GM12878 (cell line): ENCODE measurements around the gene BMAL1. TPM values are rescaled to one million over a fixed set of nuclear protein-coding genes. Genes with fewer than 3 reads are reported as not detected.

Experiments
- CBFB ChIP-seq: IDR thresholded peaks from 2 replicates; pipeline ENCODE4 v1.6.1; 2016; ENCODE audit warnings: antibody characterized with exemption, low read depth
- polyA plus RNA-seq, 11 experiments: library from polyadenylated mRNA; depleted of rRNA in 4 of 11; unstranded in 6 of 11; stranded (reverse) in 5 of 11; fragments of >200 nt; fragmentation: Nextera tagmentation in 4 of 11; fragmentation: Illumina TruSeq in 1 of 11; extraction: Ambion mirVana in 4 of 11; extraction: Trizol in 1 of 11; gene quantifications; 1 replicate in 1 of 11; 2 replicates in 10 of 11; pipeline versions ENCODE4 v1.2.1 to v1.2.3, GENCODE V29; 2011 to 2016; ENCODE audit warnings: inconsistent platforms in 2 of 11, missing spikeins in 2 of 11, low read depth in 1 of 11
- total RNA-seq, 4 experiments: library from RNA; depleted of rRNA in 3 of 4; stranded (reverse); fragments of >200 nt in 3 of 4; fragmentation: Illumina TruSeq in 1 of 4; extraction: Trizol in 1 of 4; gene quantifications; 2 replicates each; pipeline versions ENCODE4 v1.2.1 to v1.2.3, GENCODE V29; 2013 to 2021
- TF ChIP-seq, protein P1 (sequence below): IDR thresholded peaks from 2 replicates; pipeline ENCODE4 v1.6.1; 2012; ENCODE audit warnings: improper control_type of control experiment, low read depth, low read length; ENCODE audit not compliant: insufficient replicate concordance
- TF ChIP-seq, protein P2 (sequence below): IDR thresholded peaks from 2 replicates; pipeline ENCODE4 v1.6.1; 2012; ENCODE audit warnings: mild to moderate bottlenecking, low read depth, low read length

BMAL1 gene
- total and polyA plus RNA-seq, 10 of the 15 experiments (the other 5 are each of a cell fraction or from before 2014, with no cell fraction given) = 3.5 to 40.6 (median 13.6) TPM

DNA sequence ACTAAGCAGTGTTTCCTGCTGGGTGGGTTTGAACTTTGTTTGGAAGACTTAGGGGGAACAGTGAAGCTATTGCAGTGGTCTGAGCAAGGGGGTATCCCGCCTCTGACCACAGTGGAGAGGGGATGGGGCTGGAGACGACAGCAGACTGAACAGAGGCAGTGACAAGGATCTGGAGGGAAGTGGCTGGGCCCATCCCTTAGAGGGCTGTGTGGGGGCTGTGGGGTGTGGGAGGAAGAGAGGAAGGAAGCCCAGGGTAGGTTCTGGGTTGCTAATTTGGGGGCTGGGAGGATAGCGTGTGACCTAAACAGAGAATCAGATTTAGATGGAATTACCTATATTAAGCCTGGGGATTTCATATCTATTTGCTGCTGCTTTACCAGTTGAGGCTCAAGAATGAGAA is 70.7 kb downstream of the BMAL1 start (continued):
- TF ChIP-seq, protein P1, sequence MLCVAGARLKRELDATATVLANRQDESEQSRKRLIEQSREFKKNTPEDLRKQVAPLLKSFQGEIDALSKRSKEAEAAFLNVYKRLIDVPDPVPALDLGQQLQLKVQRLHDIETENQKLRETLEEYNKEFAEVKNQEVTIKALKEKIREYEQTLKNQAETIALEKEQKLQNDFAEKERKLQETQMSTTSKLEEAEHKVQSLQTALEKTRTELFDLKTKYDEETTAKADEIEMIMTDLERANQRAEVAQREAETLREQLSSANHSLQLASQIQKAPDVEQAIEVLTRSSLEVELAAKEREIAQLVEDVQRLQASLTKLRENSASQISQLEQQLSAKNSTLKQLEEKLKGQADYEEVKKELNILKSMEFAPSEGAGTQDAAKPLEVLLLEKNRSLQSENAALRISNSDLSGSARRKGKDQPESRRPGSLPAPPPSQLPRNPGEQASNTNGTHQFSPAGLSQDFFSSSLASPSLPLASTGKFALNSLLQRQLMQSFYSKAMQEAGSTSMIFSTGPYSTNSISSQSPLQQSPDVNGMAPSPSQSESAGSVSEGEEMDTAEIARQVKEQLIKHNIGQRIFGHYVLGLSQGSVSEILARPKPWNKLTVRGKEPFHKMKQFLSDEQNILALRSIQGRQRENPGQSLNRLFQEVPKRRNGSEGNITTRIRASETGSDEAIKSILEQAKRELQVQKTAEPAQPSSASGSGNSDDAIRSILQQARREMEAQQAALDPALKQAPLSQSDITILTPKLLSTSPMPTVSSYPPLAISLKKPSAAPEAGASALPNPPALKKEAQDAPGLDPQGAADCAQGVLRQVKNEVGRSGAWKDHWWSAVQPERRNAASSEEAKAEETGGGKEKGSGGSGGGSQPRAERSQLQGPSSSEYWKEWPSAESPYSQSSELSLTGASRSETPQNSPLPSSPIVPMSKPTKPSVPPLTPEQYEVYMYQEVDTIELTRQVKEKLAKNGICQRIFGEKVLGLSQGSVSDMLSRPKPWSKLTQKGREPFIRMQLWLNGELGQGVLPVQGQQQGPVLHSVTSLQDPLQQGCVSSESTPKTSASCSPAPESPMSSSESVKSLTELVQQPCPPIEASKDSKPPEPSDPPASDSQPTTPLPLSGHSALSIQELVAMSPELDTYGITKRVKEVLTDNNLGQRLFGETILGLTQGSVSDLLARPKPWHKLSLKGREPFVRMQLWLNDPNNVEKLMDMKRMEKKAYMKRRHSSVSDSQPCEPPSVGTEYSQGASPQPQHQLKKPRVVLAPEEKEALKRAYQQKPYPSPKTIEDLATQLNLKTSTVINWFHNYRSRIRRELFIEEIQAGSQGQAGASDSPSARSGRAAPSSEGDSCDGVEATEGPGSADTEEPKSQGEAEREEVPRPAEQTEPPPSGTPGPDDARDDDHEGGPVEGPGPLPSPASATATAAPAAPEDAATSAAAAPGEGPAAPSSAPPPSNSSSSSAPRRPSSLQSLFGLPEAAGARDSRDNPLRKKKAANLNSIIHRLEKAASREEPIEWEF = no peak
- no peak for TF ChIP-seq CBFB
- TF ChIP-seq, protein P2, sequence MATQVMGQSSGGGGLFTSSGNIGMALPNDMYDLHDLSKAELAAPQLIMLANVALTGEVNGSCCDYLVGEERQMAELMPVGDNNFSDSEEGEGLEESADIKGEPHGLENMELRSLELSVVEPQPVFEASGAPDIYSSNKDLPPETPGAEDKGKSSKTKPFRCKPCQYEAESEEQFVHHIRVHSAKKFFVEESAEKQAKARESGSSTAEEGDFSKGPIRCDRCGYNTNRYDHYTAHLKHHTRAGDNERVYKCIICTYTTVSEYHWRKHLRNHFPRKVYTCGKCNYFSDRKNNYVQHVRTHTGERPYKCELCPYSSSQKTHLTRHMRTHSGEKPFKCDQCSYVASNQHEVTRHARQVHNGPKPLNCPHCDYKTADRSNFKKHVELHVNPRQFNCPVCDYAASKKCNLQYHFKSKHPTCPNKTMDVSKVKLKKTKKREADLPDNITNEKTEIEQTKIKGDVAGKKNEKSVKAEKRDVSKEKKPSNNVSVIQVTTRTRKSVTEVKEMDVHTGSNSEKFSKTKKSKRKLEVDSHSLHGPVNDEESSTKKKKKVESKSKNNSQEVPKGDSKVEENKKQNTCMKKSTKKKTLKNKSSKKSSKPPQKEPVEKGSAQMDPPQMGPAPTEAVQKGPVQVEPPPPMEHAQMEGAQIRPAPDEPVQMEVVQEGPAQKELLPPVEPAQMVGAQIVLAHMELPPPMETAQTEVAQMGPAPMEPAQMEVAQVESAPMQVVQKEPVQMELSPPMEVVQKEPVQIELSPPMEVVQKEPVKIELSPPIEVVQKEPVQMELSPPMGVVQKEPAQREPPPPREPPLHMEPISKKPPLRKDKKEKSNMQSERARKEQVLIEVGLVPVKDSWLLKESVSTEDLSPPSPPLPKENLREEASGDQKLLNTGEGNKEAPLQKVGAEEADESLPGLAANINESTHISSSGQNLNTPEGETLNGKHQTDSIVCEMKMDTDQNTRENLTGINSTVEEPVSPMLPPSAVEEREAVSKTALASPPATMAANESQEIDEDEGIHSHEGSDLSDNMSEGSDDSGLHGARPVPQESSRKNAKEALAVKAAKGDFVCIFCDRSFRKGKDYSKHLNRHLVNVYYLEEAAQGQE = no peak
